ENCODE data around the gene CLNK.

- no peak for TF ChIP-seq EZH2 (IDR thresholded peaks at IDR 0.05; ENCODE audit: insufficient read depth, poor library complexity, severe bottlenecking)
- TF ChIP-seq EZH2phosphoT487 (IDR thresholded peaks at IDR 0.05; ENCODE audit: insufficient read depth, low read depth): no peak
These were observed 36.1 kb downstream of the CLNK start for GRCh38 chr4:10648479-10648878.

Measured in GM23248 (cell line).